NCI-H1930 (cell line): ENCODE data around the gene GAREM1.
"Not testable (repeated sequence)": the region's sequence is repeated elsewhere in the genome, so short reads cannot be mapped to it uniquely, and the experiment has no call there.

Source experiments
- DNase-seq, 2 experiments: peaks; one replicate each; lab custom pipeline; 2025; lab: John Stamatoyannopoulos, UW

GAREM1 gene

GRCh38 chr18:32258148-32258547, 212.5 kb downstream of the GAREM1 start:
- no peak for DNase-seq

GRCh38 chr18:32257084-32257785, 213.4 kb downstream of the GAREM1 start:
- no peak for DNase-seq

- no peak for DNase-seq
Observed at GRCh38 chr18:32255570-32255969, 215.1 kb downstream of the GAREM1 start.

GRCh38 chr18:32252141-32252860, 218.4 kb downstream of the GAREM1 start:
- DNase-seq, result no peak

GRCh38 chr18:32251466-32251865, 219.2 kb downstream of the GAREM1 start:
- no peak for DNase-seq

- DNase-seq, result no peak
Observed at GRCh38 chr18:32249147-32249929, 221.3 kb downstream of the GAREM1 start.

GRCh38 chr18:32244881-32245280, 225.8 kb downstream of the GAREM1 start:
- DNase-seq, result no peak

- no peak for DNase-seq
Observed at GRCh38 chr18:32243358-32243757, 227.3 kb downstream of the GAREM1 start.

- DNase-seq, result no peak
Observed at GRCh38 chr18:32242395-32242794, 228.3 kb downstream of the GAREM1 start.

- DNase-seq, result no peak
Observed at GRCh38 chr18:32238635-32239268, 231.9 kb downstream of the GAREM1 start.

GRCh38 chr18:32237049-32237448, 233.6 kb downstream of the GAREM1 start:
- no peak for DNase-seq

- DNase-seq, result not testable (repeated sequence)
Observed at GRCh38 chr18:32233348-32233747, 237.3 kb downstream of the GAREM1 start.

- no peak for DNase-seq
Observed at GRCh38 chr18:32219431-32220018, 251.2 kb downstream of the GAREM1 start.

GRCh38 chr18:32216390-32216789, 254.3 kb downstream of the GAREM1 start:
- DNase-seq, result no peak

- no peak for DNase-seq
Observed at GRCh38 chr18:32213693-32214092, 257.0 kb downstream of the GAREM1 start.
